ENCODE results near the gene PRDM2. TPM values are rescaled to one million over a fixed set of nuclear protein-coding genes. Genes with fewer than 3 reads are reported as not detected.

Gene PRDM2
- polyA plus RNA-seq, 1 of the 3 experiments (the other 2 are of a cell fraction) = 7.2 TPM

- TF ChIP-seq SIN3A (IDR thresholded peaks at IDR 0.05; ENCODE audit: borderline replicate concordance, low read depth, low read length) = no peak
- TF ChIP-seq, protein P1, sequence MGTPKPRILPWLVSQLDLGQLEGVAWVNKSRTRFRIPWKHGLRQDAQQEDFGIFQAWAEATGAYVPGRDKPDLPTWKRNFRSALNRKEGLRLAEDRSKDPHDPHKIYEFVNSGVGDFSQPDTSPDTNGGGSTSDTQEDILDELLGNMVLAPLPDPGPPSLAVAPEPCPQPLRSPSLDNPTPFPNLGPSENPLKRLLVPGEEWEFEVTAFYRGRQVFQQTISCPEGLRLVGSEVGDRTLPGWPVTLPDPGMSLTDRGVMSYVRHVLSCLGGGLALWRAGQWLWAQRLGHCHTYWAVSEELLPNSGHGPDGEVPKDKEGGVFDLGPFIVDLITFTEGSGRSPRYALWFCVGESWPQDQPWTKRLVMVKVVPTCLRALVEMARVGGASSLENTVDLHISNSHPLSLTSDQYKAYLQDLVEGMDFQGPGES (IDR thresholded peaks at IDR 0.05; ENCODE audit: low read depth, low read length) = no peak
- TF ChIP-seq GABPA (IDR thresholded peaks at IDR 0.05; ENCODE audit: low read depth) = no peak
- TF ChIP-seq FOXJ3 (CRISPR knock-in tag; IDR thresholded peaks at IDR 0.05) = no peak
- TF ChIP-seq, protein P2, sequence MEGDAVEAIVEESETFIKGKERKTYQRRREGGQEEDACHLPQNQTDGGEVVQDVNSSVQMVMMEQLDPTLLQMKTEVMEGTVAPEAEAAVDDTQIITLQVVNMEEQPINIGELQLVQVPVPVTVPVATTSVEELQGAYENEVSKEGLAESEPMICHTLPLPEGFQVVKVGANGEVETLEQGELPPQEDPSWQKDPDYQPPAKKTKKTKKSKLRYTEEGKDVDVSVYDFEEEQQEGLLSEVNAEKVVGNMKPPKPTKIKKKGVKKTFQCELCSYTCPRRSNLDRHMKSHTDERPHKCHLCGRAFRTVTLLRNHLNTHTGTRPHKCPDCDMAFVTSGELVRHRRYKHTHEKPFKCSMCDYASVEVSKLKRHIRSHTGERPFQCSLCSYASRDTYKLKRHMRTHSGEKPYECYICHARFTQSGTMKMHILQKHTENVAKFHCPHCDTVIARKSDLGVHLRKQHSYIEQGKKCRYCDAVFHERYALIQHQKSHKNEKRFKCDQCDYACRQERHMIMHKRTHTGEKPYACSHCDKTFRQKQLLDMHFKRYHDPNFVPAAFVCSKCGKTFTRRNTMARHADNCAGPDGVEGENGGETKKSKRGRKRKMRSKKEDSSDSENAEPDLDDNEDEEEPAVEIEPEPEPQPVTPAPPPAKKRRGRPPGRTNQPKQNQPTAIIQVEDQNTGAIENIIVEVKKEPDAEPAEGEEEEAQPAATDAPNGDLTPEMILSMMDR (IDR thresholded peaks at IDR 0.05) = no peak
- TF ChIP-seq CHD2 (IDR thresholded peaks at IDR 0.05; ENCODE audit: low read length, partially characterized antibody) = no peak
- TF ChIP-seq EZH2phosphoT487 (IDR thresholded peaks at IDR 0.05; ENCODE audit: borderline replicate concordance, low read depth) = no peak
- no peak for TF ChIP-seq MAX (IDR thresholded peaks at IDR 0.05; ENCODE audit: low read depth)
Measured at GRCh38 chr1:13766592-13767564, 66.9 kb downstream of the PRDM2 start (continued).

DNA sequence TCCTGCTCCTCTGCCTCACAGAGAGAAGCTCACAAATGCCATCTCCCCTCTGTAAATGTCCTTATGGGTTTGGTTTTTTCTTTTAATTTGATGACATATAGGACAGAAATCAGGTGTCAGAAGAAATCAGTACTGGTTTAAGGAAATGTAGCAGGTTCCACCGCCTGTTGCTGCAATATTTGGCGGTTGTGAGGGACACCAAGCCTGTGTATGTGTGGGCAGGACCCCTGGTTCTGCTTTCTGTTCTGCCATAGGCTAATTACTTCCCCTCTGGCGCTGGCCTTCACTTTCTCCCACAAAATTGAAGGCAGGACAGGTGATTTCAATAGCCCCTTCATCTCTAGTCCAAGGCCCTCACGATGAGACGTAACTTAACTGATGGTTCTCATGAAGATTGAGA, 69.2 kb downstream of the PRDM2 start:
- Histone ChIP-seq H3K79me2 (ENCODE audit: insufficient read depth) (peaks cover 91% of the 10 kb centered on the region), H3K9me3 (no peaks in the 10 kb centered on the region), H3K27me3 (ENCODE audit: insufficient read depth) (no peaks in the 10 kb centered on the region), H3K4me3 (ENCODE audit: low read depth in 2 of 2, low read length in 1 of 2) (no peak overlapping the region), H3K4me1 (ENCODE audit: control insufficient read depth in 1 of 2, insufficient read depth in 2 of 2, low read depth in 1 of 2, low read length in 1 of 2) (peaks cover 13 to 26% of the 10 kb centered on the region in 2 experiments), H3K4me2 (no peak overlapping the region), H3K9ac (no peak overlapping the region), H3K27ac (ENCODE audit: low read depth in 2 of 2, low read length in 1 of 2) (no peak overlapping the region), H2AFZ (ENCODE audit: low read depth) (no peak overlapping the region), H3K36me3 (replicated peaks in 1 of 2; ENCODE audit: control insufficient read depth in 1 of 2, insufficient read depth in 2 of 2, low read length in 1 of 2) (peaks cover 10 to 34% of the 10 kb centered on the region in 2 experiments), H3F3A (replicated peaks; ENCODE audit: insufficient read depth) (peaks cover 16% of the 10 kb centered on the region), H4K20me1 (ENCODE audit: insufficient read depth) (peaks cover 85% of the 10 kb centered on the region), H3K9me2 (no peaks in the 10 kb centered on the region)
- ChIA-PET POLR2A (no interaction called here), CTCF (no interaction called here)
- TF ChIP-seq JUND (IDR thresholded peaks at IDR 0.05) = no peak
- TF ChIP-seq FOXJ3 (CRISPR knock-in tag; IDR thresholded peaks at IDR 0.05) = no peak
- TF ChIP-seq EZH2phosphoT487 (IDR thresholded peaks at IDR 0.05; ENCODE audit: borderline replicate concordance, low read depth) = no peak
- TF ChIP-seq SIN3A (IDR thresholded peaks at IDR 0.05; ENCODE audit: borderline replicate concordance, low read depth, low read length) = no peak
- no peak for TF ChIP-seq EP300 (IDR thresholded peaks at IDR 0.05; ENCODE audit: borderline replicate concordance in 1 of 2, low read depth in 1 of 2, low read length in 1 of 2)
- WGBS (ENCODE audit: low lambda C conversion rate) = 95% methylated on average over 5 of the region's 5 CpGs
- DNase-seq = no peak
